HCEC 1CT (cell line): Measurements from ENCODE around the gene LSM3.
"Not testable (repeated sequence)": the region's sequence is repeated elsewhere in the genome, so short reads cannot be mapped to it uniquely, and the experiment has no call there.

Experiments
- DNase-seq: peaks from one replicate; pipeline ENCODE4 v3.0.0-alpha.2; 2017

Gene LSM3

DNA sequence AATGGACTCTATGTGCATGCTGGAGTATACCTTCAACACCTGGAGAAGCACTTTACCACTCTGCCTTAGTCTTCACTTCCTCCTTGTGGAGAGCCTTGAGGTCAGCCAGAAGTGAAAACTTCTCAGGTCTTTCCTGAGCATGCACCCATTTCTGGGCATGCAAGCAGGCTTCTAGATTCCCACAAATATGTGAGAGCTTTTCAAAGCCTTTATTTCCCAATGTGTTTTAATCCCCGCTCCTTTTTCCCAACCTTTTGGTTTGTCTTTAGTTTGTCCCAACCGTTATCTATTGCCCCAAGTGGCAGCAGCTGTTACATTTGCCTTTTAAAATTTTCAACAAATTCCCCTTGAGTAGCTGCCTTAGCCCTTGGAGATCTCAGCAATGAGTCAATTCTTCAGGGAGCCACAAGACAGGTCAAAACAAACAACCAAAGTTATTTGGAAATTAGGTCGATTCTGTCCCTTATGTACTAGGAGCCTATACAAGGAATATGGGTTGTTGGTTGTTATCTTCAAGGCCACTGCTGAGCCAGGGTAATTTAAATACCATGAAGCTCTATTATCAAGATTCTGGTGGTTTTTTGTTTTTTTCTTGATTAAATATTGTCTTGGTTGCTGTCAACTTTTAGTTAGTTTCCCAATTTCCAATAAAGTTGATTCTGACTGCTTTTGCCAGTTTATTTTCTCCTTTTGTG lies 44.4 kb downstream of the LSM3 start:
- peak; percentile 73 for DNase-seq

DNA sequence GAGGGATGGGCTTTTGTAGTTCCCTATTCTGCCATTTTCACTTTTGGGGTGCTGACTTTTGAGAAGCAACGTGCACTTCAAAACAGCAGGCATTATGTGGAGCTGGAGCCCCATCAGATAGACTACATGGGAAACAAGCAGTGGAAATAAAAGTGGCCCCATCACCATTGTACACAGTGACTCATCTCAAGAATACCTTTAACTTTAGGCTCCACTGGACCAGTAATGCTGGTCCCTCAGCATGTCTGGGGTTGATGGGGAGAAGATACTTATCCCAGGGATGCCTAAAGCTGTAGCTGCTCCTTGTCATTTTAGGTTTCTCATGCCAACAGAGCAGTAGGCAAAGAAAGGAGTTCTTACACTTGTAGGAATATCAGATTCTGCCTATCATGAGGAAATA lies 45.0 kb downstream of the LSM3 start:
- DNase-seq = no peak

DNA sequence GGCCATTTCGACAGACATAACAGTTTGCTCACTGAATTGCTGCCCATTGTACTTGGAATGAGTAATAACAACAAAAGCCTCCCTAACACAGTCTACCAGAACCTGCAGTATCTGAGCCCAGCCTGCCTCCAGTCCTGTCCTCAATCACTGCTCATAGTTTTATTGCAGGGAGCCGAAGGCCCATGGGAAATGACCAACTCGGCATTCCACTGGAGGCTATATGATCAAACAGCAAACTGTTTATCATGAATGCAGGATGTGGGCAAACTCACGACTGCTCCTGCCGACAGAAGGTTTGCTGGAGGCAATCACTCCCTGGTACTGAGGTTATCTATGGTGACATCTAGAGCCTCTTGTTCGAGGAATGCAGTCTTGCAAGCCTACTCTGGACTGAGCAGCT lies 46.3 kb downstream of the LSM3 start:
- DNase-seq = no peak

DNA sequence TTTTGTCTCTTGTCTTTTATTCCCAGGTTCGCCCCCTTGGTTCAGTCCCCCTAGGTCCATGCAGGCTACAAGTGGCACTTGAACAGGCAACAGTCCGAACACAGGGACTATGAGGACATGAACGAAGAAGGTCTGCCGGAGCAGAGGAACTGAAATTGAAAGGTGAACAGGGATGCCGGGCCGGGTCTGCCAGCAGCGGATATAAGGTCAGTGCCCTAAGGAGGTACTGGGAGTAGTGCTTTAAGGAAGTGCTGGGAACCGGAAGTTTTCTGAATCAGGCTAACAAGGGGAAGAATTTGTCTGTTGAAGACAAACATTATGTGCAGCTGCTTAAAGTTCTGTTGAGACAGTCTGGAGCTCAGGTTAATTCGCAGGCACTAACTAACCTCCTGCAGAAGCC lies 46.8 kb downstream of the LSM3 start:
- DNase-seq = no peak

DNA sequence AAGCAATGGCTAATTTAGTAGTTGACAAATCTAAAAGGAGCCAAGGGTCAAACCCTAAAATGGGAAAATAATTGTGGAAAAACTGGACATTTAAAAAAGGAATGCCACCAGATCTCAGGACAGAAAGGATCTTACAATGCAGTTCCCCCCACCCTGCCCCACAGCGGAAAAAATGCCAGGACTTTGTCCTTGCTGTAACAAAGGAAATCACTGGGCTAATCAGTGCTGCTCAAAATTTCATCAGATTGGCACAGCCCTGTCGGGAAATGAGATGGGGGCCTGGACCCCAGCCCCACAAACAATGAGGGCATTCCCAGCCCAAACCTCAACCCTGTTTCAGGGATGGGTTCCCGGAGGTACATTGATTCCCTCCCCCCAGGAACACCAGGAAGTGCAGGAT lies 47.7 kb downstream of the LSM3 start:
- DNase-seq = not testable (repeated sequence)

DNA sequence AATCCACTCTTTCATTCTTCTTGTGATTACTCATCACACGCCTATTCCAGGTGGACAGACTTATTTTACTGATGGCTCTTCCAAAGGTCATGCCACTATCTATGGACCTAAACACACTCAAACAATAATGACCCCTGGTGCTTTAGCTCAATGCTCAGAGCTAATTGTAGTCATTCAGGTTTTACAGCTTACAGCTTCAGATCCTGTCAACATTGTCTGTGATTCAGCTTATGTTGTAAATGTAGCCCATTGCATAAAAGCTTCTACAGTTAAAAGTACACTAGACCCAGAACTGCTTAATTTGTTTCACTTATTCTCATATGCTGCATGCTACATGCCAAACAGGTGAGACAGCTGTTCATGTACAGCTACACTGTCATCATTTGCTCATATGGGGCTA lies 49.2 kb downstream of the LSM3 start:
- DNase-seq = no peak

DNA sequence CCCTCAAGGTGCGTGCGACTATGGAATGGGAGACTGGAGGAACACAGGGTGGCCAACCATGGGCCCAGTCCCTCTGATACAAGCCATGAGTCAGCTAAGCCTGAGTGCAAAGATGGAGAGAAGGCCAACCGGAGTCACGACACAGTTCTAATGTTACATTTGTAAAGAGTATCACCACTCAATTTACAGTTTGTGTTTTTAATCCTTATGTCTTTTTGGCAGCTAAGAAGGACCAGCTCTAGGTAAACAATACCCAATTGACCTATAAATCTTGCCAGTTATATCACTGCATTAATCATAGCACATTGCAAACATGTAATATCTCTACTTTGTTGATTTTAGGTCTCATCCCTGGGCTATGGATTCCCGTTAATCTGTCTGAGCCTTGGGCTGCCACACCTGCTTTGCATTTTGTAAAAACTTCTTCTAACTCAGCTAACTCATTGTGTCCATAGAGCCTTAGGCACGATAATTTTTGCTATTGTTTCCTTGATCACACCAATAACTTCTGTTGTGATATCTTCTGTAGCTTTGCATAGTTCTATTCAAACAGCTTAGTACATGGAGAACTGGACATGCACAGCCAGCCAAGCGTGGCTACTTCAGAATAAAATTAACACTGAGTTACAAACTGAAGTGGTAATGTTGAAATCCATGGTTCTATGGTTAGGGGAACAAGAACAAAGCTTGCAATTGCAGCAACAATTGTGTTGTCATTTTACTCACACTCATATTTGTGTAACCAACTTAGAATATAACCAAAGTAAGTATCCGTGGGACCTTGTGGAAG lies 50.3 kb downstream of the LSM3 start:
- DNase-seq = no peak

DNA sequence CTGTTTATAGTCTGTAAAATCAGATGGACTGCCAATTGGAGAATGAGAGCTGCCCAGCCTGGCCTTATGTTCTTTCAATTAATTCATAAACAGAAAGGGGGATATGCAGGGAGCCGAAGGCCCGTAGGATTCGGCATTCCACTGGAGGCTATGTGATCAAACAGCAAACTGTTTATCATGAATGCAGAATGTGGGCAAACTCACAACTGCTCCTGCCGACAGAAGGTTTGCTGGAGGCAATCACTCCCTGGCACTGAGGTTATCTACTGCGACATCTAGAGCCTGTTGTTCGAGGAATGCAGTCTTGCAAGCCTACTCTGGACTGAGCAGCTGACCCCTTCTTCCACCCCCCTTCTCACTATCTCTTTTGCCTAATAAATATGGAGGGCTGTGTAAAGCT lies 51.1 kb downstream of the LSM3 start:
- DNase-seq = not testable (repeated sequence)

DNA sequence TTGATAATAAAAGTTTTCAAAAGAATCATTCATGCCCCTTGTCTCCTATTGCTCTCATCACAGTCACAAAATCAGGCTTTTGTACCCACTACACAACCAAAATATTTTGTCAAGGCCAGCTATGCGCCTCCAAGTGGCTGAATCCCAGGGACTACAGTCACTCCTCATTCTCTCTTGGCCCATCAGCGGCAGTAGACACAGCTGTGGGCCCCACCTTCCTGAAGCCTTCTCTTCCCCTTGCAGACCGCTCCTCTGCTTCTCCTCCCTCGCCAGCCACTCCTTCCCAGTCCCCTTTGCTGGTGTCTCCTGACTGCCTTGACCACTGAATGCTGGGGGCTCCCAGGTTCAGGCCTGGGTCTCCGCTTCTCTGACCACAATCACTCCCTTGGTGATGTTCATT lies 52.1 kb downstream of the LSM3 start:
- no peak for DNase-seq

DNA sequence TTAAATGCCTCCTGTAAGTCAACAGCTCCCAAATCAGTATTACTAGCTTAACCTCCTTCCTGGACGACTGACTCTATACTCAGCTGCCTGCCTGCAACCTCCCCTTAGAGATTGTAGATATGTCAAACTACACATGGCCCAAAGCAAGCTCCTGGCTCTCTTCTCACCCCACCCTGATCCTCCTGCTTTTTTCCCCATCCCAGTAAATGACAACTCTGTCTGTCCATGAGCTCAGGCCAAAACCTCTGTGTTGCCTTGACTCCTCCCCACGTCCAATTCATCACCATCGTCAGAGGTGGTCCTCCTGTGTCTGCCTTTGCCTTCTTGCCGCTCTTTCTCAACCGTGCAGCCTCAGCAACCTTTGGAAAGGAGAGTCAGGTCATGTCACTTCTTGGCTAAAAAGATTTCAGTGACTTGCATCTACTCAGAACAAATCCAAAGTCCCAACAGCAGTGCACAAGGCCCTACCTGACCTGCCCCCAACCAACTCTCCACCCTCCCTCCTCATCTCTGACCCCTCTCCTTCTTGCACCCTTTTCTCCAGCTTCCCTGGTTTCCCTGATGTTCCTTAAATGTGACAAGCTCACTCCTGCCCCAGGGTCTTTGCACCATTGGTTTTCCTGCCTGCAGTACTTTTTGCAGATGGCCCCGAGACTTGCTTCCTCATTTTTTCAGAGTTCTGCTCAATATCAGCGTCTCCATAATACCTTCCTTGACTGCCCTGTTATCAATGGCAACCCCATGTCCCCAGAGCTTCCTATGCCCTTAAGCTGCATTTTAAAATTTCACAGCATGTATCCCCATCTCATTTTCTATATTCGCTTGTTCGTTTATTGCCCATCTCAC lies 52.8 kb downstream of the LSM3 start:
- DNase-seq = no peak

DNA sequence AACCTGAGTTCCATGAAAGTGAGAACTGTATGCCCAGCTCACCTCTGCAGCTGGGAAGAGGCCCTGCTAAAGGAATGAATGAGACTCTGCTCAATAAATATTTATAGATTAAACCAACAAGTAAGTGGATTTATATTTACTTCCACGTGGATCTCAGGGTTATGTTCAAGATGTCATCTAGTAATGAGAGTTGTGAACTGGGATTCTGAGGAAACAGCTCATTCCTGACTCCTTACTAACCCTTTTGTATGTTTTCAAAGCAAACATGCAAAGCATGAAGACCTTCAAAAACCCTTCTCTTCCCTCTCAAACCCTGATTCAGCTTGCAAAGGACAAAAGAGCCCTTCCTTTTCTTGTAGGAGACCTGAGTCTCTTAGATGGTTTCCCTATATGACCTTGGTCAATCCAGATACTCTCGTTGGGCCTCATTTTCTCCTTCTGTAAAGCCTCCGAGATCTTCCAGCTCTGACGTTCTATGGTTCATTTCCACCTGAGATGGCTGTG lies 53.4 kb downstream of the LSM3 start:
- DNase-seq = no peak

DNA sequence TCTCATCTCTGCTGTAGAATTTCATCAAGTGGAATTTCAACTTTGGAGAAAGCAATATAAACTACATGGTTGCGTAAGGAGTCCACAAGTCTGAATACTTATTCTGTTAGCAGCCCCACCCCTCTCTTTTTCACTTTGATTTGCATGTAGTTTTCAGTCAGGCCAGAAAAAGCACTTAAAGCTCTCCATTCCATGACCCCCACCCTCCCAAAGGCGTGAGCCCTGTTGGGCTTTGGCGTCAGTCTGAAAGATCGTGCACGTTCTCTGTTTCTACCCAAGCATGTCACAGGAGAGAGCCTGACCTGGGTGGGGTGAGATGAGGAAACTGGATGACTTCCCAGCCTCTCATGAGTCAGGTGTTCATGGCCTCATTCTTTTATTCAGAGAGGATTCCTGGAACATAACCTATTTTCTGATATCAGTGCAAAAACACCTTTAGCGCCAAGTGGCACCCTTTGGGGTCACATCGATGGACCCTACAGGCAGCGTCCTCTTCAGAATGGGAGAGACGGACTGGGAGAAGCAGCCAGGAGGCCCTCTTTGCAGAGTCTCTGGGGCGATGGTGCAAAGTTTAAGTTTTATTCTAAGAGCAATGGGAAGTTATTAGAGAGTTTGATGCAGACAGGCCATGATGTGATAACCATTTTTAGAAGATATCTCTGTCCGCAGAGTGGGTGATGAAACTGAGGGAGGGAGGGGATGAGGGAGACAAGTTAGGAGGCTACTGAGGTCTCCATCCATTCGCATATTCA lies 55.8 kb downstream of the LSM3 start:
- no peak for DNase-seq

DNA sequence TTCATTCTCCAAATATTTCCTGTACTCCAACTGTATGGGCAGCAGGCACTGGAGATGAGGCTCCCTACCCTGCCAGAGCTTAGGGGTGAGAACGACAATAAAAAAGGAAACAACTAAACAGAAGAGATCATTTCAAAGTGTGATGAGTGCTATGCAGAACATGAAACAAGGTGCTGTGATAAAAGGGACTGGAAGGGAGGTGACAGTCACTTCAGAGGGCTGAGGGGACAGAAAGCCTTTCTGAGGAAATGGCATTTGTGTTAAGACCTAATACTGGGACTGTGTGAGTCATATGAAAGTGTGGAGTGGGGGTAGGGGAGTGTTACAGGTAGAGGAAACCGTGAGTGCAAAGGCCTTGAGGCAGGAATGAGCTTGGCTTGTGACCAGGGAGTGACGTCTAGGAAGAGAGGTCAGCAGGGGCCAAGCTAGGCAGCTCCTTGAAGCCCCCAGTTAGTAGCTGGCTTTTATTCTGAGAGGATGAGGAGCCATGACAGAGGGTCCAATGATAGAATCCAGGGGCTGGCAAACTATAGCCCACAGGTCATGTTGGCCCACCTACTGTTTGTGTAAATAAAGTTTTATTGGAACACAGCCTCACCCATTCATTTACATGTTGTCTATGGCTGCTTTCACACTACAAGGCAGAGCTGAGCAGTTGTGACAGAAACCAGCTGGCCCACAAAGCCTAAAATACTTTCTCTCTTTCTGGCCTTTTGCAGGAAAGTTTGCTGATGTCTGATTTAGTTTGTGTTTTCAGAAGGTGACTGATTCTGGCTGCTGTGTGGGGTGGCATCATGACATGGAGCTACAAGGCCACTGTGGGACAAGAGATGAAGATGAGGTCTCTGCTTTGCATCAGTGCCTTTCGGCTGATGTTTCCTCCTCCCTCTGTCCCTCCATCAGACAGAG lies 56.6 kb downstream of the LSM3 start:
- DNase-seq = no peak

DNA sequence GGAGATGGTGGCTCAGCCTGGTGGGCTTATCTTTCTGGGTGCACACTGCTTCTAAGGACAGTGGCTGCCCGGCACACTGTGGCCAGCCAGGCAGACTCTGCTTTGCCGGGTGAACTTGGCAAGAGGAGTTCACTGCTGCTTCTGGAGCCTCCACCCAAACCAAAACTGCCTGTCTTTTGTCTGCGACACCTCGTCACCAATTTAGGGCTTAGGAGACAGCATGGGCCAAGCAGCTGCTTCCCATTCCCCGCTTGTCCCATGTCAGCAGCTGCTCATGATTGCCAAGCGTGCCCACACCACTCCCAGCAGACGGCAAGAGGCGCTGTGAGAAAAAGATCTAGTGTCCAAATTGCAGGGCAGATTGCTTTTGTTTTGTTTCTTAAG lies 57.3 kb downstream of the LSM3 start:
- DNase-seq = no peak

DNA sequence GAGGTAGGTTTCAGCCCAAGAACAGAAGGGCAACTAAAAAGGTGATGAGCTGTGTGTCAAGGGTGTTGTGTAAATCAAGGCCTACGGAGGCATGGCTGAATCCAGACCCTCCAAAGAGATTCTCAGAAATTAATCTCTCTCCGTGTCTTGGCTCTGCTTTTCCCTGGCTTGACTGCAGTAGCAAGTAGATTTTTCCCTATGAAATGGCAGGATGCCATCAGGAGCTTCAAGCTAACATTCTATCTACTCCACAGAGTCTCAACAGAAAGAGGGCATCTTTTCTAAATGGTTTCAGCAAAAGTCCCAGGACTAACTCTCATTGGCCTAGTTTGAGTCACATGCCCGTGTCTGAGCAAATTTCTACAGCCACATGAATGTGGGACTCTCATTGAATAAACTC lies 58.3 kb downstream of the LSM3 start:
- DNase-seq = no peak

DNA sequence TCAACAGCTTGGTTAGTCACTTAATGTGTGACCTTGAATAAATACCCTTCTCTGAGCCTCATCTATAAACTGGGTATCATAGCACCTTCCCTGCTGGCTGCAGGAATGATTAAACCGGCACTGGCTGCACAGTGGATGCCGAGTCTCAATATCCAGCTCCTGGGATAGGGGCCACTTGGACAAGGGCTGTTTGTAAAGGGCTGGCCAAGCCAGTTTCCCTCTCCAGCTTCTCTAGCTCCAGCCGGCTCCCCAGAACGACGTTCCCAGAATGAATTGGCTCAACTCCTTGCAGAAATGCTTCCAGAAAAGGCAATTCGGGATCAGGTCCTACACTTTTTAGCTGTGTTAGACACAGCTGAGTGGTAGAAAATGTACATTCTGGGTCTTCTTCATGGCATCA lies 58.8 kb downstream of the LSM3 start:
- DNase-seq = no peak

DNA sequence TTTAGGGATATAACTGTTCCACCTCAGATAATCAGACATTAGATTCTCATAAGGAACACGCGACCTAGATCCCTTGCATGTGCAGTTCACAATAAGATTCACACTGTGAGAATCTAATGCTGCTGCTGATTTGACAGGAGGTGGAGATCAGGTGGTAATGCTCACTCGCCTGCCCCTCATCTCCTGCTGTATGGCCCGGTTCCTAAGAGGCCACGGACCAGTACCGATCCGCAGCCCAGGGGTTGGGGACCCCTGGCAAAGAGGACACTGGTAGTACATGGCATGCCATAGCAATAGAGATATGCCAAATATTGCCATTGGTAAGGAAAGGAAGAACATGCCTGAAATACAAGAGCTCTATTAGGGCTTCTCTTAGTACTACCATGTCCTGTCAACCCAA lies 59.7 kb downstream of the LSM3 start:
- DNase-seq = no peak

DNA sequence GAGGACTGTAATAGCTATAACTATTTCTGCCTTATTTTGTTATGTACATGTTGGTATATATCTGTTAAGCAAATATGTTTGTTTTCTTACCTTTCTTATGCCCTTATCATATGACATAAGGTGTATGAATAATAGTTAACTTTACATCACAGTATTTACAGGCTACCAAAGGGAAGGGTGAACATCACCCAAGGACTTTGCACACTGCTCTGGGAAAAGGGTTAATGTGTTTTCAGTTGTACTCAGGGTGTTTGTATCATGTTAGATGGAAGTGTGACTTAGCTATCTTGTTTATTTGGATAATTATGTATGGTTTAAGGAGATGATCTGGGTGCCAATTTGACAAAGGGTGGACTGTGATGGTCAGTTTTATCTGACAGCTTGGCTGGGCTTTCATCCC lies 60.3 kb downstream of the LSM3 start:
- no peak for DNase-seq

DNA sequence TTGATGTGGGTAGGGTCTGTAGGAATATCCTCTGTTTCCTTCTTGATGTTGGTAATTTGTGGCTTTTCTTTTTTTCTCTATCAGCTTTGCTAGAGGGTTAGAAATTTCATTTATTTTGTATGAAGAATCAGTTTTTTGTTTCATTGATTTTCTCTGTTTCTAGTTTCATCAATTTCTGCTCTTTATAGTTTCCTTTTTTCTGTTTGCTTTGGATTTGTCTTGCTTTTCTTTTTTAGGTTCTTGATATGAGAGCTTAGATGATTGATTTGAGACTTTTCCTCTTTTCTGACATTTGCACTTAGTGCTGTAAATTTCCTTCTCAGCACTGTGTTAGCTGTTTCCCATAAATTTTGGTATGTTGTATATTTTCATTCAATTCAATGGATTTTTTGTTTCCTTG lies 61.3 kb downstream of the LSM3 start:
- DNase-seq = no peak

DNA sequence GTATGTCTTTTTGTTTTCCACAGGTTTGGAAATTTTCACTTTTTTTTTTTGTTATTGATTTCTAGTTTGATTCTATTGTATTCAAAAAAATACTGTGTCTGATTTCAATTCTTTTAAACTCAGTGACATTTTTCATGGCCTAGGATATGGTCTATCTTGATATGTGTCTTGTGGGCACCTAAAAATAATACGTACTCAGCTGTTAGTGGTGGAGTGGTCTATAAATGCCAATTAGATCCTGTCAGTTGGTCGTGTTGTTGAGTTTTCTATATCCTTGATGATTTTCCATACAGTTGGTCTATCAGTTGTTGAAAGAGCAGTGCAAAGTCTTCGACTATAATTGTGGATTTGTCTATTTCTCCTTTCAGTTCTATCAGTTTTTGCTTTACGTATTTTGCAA lies 61.7 kb downstream of the LSM3 start:
- DNase-seq = no peak

DNA sequence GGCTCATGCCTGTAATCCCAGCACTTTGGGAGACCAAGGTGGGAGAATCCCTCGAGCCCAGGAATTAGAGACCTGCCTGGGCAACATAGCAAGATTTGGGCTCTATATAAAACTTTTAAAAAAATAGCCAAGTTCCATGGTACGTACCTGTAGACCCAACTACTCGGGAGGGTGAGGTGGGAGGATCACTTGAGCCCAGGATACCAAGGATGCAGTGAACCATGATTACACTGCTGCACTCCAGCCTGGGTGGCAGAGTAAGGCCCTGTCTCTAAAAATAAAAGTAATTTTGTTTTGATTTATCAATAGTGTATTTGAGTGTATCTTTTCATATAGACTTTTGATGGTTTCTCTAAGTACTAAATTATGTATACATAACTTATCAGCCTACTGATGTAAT lies 63.1 kb downstream of the LSM3 start:
- DNase-seq = no peak
